ENCODE results near the gene PSMB9.

The PSMB9 gene

DNA sequence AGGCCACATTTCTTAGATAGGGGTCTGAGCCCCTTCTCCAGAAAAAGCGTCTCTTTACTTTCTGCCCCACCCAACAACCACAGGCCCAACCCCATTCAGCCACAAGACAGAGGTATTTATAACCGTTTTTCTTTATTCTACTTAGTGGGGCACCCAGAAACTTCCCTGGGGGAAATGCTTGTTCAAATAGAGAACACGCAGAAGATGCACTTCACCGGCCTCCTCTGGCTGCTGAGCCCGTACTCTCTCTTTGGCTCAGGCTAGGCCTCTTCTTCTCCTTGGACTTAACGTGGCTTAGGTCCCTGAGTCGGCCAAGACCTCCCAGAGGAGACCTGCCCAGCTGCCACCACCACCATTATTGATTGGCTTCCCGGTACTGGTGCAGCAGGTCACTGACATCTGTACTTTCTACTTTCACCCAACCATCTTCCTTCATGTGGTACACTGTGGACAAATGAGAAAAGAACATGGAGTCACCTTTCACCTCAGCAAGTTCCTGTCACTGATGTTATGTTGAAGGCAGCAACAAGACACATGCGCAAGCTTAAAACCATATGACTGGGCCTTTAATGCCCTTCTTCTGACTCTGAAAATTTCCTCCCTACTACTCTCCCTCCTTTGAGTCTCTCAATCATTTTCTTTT, 13.3 kb upstream of the PSMB9 start:
- DNase-seq: peak; percentile 87

DNA sequence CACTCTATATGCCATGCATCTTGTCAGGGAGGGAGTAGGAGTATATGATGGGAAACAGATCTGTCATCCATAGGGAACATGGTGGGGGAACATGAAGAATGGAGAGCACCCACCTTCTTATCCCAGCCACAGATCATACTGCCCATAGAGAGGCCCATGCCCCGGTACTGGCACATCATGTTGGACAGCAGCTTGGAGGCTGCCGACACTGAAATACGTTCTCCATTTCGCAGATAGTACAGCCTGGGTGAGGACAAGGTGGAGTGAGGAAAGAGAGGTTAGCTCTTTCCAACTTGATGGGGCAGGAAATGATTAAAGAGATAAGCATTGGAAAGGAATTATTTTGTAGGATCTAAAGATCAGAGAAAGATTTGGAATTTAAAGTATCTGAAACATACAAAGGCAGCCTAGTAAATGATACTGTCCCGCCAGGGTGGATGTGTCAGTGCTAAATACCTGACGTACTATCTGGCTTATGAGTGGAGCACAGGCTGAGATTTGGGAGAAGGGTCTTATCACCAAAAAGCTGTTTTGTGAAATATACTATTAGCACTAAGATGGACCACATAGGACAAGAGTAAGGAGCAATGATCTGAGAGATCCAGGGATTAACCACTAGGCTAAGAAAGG, 11.9 kb upstream of the PSMB9 start:
- DNase-seq: no peak

DNA sequence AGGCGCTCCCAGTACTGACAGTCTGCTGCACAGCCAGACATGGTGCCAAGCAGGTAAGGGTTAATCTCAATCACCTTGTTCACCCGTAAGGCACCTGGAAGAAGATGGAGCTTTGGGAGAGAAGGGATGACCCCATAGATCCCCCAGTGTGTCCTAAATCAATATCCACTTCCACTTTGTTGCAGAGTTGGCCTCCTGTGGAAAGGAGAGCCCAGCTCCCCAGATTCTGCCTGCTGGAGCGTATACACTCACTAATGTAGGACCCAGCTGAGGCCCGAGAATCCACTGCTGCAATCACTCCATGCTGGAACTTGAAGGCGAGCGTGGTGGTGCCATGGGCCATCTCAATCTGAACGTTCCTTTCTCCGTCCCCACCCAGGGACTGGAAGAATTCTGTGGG, 11.3 kb upstream of the PSMB9 start:
- DNase-seq: no peak

DNA sequence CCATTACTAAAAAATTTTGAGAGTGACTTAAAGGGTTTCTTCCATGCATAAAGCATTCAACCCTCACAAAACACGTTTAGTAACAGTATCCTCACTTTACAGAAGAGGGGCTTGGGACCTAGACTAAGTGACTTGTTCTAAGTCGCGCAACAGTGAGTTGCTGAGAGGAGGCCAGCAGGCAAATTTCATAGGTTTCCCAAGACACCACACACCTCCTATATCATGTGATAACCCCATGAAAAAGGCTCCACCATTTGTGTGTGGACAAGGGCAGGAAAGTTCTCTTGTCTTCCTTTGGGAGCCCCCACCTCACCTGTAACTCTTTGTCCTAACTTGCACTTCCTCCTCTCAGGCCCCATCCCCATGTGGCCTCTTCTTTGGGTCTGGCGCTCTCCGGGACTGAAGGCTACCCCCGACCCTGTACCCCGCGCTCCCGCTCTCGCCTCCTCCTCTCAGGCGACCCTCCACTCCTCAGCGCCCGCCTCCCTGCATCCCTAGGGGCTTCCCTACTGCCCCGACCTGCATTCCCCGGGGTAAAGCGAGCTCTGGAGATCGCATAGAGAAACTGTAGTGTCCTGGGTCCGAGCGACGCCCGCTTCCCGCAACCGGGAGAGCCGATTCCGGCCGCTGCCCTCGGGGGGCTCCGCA, 10.5 kb upstream of the PSMB9 start:
- DNase-seq: peak; percentile 33

DNA sequence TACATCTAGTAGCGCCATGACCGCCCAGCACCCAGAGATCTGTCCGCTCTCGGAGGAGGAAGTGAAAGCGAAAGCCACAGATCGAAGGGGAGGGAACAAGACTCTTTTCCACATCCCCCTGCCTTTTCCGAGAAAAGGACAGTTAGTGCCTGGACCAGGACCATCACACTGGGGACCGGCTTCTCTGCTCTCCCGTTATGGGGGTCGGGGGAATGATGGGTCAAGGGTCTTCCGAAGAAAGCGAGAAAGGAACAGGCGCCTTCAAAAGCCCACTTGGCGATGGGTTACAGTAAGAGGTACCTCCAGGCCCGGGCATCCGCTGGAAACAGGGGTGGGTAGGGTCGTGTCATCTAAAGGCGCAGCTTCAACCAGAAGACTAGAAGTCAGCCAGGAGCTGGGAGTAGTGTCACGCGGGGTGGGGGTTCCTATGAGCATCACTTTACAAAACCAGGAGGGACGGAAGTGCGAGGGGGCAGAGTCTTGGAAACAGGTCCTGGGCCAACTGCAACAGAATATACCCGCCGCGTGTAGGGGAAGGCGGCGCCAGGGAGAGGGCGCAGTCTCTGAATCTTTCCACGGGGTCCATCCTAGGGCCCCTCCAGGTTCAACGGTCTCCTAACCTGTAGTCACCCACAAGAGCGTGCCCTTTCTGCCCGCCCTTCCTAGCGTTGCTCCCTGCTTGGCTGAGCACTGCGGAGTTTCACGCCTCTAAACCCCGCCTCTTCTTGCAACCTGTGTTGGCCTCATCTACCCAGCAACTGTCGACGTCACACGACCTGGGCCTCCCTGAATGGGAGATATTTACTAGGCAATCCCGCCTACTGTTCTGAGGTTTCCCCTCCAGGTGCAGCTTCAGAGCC, 9.8 kb upstream of the PSMB9 start, which contains the start of gene PSMB8:
TSS of gene PSMB8 (minus strand) at position 69 of the 860 bp plus-strand sequence. CDS start at position 18, 51 bp downstream.
- peak; percentile 99 for DNase-seq

DNA sequence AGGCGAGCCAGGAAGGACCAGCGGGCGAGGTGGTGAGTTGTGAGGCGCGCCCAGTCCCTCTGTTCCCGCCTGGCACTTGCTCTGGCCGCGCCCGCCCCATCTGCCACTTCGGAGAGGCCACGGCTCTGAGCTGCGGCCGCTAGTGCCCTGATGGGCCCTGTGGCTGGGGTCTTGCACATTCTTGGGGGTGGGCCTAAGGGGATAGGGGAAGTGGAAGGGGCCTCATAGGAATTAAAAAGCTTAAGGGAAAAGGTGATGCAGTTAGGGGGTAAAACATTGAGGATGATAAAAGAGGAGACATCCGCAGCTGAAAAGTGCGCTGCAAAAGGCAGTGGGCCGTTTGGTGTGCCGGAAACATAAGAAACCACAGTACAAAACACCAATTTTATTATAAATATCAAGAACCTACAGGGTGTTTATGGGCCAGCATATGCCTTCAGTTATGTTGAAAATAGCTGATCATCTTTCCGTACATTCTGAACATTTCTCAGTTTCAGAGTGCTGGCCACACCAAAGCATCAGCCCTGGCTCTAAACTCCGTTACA, 9.1 kb upstream of the PSMB9 start:
- DNase-seq: no peak

DNA sequence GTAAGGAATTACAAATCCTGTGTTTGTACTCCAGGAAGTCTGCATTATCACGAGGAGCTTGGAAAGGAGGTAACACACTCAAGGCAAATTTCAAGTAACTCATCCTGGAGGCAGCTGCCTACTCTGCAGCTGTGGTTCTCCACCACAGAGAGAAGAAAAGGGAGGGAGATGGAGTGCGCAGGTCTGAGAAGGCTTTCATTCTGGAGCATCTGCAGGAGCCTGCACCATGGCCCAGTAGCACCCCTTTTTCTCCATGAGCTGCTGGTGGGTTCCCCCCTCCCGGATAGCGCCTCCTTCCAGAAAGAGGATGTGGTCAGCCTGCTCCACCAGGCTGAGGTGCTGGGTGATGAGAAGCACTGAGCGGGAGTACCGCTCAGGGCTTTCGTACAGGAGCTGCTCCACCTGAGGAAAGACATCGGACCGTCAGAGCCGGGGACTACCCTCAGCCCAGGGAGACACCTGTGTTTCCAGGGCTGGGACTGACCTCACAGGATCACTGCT, 8.6 kb upstream of the PSMB9 start:
- peak; percentile 74 for DNase-seq

DNA sequence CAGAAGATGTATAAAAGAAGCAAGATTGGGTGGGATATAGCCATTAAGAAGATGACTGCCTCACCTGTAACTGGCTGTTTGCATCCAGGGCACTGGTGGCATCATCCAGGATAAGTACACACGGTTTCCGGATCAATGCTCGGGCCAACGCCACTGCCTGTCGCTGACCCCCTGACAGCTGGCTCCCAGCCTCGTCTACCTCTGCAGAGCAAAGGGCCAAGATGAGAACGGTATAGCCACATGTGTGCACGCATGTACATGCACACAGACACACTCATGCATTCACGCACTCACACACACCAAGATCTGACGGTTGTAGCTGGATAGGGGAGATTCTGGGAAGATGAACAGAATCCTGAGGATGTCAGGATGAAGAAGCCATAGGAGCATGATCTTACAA, 7.0 kb upstream of the PSMB9 start:
- DNase-seq: no peak

DNA sequence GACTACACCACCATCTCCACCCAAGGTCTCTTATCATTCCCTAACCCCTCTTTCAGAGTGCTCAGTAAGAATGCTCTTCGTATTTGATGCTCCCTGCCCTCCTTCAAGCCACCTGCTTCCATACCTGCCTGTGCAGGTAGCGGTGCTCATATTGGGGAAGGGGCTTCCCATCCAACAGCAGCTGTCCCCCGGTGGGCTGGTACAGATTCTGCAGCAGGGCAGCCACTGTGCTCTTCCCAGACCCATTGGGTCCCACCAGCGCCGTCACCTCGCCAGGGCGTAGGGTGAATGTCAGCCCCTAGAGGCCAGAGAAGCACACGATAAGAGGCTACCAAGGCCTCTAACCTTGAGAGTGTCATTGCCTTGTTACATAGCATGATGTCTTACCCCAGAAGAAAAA, 6.2 kb upstream of the PSMB9 start:
- no peak for DNase-seq

DNA sequence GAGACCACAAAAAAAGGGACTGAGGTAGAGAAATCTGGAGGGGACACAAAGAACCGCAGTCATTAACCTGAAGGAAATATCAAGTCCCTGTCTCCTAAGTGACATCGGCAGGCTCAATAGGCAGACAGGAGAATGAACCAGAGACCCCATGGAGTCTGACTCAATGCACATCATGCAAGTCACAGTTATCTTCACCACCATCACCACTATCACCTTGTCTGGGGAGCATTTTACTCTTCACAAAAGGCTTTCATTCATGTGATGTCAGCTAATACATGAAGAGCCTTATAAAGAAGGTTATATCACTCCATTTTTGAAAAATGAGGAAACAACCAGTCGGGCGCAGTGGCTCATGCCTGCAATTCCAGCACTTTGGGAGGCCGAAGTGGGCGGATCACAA, 4.9 kb upstream of the PSMB9 start:
- no peak for DNase-seq

DNA sequence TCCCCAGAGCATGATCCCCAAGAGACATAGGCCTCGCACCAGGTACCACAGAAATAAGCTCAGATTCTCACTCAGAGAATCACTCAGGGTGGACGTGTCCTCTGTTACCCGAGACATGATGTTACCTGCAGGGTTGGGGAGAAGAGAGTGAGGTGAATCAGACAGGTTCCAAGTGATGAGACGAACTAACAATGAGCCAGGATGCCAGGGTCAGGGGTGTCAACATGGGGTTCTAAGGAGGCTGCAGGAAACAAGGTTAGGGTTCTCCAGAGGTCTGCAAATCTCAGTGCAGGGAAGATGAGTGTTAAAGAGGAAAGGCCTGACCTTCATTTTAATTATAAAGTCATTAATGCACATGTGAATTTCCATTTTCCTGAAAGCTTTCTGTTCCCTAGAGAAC, 3.0 kb upstream of the PSMB9 start:
- DNase-seq: no peak

DNA sequence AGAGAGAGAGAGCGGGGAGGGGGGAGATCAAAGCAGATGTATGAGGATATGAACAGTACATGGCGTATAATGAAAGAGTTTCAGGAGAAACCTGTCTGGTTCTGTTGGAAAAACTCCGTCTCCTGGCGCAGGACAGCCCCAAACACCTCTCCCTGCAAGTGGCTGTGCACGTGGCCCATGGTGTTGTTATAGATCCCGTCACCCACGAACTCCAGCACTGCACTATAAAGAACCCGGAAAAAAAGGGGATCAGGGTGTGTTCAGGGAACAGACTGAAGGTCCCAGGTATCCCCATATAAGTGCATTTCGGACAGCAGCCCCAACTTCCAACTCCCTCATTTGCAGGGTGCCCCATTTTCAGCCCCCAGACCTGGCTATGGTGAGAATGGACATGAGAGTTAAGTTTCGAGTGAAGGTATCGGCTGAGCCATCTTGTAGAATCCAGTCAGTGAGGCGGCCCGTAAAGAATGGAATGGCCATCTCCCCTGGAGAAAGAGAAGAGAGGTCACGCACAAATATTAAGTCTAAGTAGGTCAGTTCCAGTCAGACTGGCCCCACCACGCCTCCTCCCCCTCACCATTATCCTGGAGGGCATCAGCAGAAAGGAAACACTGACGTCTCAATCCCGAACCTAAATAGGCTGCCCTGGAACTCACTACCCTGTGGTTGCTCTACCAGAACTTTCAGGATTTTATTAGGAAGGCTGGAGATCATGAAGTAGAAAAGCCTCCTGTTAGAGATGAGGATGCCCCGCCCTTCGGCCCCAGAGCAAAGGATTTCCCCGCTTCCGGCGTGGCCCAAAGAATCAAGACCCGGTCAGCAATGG, 1.8 kb upstream of the PSMB9 start:
- DNase-seq: peak; percentile 61

DNA sequence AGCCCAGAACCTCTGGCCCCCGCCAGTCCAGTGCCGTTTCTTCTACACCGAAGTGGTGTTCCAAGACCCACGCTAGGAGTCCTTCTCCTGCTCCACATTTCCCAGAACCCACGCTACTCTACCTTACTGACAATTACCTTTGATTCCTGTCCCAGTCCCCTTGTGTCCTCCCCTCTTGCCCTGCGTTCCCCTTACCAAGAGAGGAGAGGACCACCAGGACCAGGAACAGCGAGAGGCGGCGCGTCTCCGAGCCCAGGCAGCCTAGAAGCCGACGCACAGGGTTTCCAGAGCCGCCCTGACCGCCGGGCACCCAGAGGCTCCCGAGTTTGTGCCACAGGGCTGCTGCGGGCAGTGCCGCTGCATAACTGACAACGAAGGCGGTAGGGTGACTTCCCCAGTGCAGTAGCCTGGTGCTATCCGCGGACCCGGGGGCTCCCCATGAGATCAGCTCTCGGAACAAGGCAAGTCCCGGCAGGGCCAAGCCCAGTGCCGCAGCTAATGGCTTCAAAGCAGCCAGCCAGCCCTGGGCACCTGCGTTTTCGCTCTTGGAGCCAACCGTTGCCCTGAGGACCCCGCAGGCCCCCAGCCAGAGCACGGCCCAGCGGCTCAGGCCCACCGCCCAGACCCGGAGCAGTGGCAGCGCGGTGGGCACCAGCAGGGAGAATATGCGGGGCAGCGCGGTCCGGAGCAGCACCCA, 1.0 kb upstream of the PSMB9 start:
- DNase-seq: peak; percentile 51

DNA sequence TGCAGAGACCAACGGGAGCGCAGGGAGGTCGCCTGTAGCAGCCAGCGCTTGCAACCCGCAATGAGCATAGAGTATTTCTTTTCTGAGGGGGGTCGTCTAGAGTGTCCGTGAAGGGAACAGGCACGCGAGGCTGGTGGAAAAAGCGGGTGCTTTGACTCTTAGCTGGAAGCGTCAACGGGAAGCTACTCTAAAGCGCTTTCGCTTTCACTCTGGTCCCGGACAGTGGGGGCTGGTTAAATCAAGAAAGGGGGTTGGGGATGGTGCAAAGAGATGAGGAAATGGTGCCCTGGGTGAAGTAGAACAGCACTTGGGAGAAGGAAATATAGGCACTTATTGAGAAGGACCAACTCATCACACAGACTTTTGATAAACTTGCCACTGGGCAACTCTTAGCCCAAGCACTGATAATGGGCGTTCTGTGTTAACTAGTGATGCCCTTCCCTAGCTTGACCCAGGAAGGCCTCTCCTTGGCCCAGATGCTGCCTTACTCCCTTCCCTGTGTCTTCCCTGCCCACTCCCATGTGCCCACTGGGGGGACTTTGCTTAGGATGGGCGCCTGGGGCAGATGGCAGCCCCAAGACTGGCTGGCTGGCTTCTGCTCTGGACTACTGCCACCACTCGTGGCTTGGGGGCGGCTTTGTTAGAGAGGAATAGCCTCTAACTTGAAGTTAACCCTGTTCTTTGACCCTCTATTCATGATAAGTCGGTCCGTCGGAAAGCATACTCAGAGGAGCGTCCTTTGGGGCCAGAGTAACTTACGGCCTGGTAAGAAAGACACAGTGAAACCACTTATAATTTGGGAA, 585 bp downstream of the PSMB9 start:
- DNase-seq: peak; percentile 74

DNA sequence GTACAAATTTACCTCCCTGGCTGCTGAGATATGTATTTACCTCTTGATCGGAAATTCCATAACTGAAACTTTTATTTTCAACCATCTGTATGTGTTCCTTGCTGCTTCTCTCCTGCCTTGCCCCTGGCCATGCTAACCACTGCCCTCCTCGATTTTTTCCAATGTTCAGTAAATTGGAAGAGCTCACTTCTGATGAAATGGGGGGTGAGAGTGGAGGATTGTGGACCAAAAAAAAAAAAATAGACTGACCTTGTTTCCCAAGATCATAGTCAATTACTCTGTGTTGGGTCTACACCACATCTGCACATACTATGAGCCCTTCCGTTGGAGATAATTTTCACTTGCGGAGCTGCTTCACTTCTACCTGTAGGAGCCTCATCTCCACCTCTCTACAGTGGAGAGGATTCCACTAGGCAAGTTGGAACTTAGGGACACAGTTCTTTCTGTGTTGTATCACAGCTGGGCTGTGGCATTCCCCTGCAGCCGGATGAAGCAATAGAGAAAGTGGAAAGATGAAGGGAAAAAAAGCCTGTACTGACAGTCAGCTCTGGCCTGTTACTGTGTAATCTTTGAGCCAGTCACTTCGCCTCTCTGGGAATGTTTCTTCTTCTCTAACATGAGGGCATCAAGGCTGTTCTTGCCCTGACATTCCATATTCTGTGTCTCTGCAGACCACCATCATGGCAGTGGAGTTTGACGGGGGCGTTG, 1.6 kb downstream of the PSMB9 start:
- DNase-seq: no peak

DNA sequence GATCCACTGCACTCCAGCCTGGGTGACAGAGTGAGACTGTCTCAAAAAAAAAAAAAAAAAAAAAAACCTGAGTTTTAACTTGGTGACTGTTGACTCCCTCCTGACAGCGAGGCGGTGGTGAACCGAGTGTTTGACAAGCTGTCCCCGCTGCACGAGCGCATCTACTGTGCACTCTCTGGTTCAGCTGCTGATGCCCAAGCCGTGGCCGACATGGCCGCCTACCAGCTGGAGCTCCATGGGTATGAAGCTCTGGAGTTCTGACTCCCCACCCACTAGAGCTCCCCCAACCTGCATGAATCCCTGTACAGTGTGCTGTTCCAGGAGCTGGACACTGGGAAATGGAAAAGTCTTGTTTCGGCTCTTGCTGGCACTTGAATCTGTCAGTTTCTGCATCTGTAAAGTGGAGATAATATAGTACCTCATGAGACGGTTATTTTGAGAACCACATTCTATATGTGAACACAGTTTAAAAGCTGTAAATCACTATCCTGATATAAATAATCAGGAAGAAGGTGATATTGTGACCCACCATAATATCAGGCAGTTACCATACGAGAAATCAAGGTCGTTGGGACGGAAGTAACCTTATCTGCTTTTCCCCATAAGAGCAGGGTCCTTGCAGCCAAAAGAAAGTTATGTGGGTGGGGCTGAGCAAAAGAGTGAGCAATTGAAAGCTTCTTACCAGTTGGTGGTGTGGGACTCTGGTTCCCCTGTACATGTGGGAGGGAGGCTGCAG, 3.3 kb downstream of the PSMB9 start:
- no peak for DNase-seq

DNA sequence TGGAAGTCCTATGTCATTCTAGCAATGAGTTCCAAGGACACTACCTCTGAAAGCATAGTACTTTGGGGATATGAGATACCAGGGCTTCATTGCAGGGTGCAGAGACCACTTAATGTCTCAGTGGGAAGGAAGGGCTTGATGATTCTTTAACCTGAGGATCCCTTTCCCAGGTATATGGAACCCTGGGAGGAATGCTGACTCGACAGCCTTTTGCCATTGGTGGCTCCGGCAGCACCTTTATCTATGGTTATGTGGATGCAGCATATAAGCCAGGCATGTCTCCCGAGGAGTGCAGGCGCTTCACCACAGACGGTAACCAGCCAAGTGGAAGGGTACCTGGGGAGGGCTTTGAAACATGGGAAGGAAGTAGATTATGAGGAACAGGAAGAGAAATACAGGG, 4.2 kb downstream of the PSMB9 start:
- DNase-seq: no peak

DNA sequence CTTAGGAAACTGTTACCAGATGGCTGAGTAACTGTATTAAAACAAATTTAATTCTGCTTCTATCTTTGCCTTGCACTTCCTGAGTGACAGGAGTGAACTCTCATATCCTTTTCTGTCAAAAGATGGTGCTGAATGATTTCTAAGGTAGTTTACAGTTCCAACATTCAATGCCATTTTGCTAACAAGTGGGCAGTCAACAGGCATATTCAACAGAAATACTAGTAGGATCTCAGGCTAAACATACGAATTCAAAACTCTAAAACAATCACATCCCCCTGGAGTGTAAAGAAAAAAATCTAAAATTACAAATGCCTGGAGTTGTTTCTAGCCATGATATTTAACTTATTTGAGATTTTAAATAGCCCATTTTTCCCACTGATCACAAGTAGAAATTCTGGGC, 6.7 kb downstream of the PSMB9 start:
- no peak for DNase-seq

DNA sequence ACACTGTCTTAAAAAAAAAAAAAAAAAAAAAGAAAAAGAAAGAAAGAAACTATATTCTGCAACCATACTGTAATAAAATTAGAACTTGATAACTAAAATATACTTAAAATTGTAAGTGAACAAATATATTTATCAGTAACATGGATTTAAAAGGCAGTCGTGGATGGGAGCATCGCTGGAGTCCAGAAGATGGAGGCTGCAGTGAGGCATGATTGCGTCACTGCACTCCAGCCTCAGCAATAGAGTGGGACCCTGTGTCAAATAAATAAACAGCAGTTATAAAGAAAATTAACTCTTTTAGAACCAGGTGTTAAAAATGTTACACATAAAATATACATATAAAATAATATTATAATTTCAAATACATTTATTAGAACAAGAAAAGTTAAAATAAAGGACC, 8.7 kb downstream of the PSMB9 start:
- DNase-seq: no peak
